SK-N-MC (cell line): ENCODE results near the gene DGKD.

Source experiments
- DNase-seq: peaks from one replicate; pipeline ENCODE4 v3.0.0-alpha.2; 2011; ENCODE audit warnings: low read depth, low spot score
- H3K27ac ChIP-seq: fragments of 200-600 bp; sonication (generic); 2 replicates; pipeline ENCODE4 v1.5.1; 2016; ENCODE audit warnings: mixed run types
- H3K36me3 ChIP-seq: fragments of 200-600 bp; sonication (generic); 2 replicates; pipeline ENCODE4 v1.6.1; 2017; ENCODE audit warnings: antibody characterized with exemption, low read length, mixed read lengths; ENCODE audit not compliant: insufficient read depth
- H3K4me3 ChIP-seq: fragments of 200-600 bp; sonication (generic); 2 replicates; pipeline ENCODE4 v1.5.1; 2016
- H3K9ac ChIP-seq: fragments of 200-600 bp; sonication (generic); 2 replicates; pipeline ENCODE4 v1.8.0; 2017; ENCODE audit warnings: mixed run types, mixed read lengths; ENCODE audit not compliant: insufficient read length
- H3K9me3 ChIP-seq: fragments of 200-600 bp; sonication (generic); 2 replicates; pipeline ENCODE4 v1.6.1; 2017; ENCODE audit warnings: low read depth, mild to moderate bottlenecking, antibody characterized with exemption, low read length, moderate library complexity, mixed read lengths
- EZH2 ChIP-seq: fragments of 200-600 bp; sonication (generic); IDR thresholded peaks from one replicate; pipeline ENCODE4 v1.6.1; 2017; ENCODE audit warnings: antibody characterized with exemption
- FOXP2 ChIP-seq: optimal IDR thresholded peaks from 2 replicates; pipeline ENCODE3; 2011; ENCODE audit warnings: mild to moderate bottlenecking, moderate library complexity; ENCODE audit not compliant: insufficient read depth; ENCODE audit errors: extremely low read length, control extremely low read depth
- POLR2AphosphoS5 ChIP-seq: IDR thresholded peaks from 2 replicates; pipeline ENCODE4 v1.6.1; 2012; ENCODE audit warnings: mild to moderate bottlenecking, low read depth, low read length, borderline replicate concordance

The DGKD gene

GRCh38 chr2:233353101-233353768, 1.1 kb upstream of the DGKD start:
- DNase-seq, result no peak
- Histone ChIP-seq H3K4me3 (peak overlapping the region; percentile 89), H3K9ac (peak overlapping the region; percentile 87), H3K36me3 (peaks cover 25% of the 10 kb centered on the region), H3K27ac (peak overlapping the region; percentile 86; the same call in 1 of the 2 replicates), H3K9me3 (no peaks in the 10 kb centered on the region)
- TF ChIP-seq POLR2AphosphoS5 (no peak), FOXP2 (no peak), EZH2 (no peak)

GRCh38 chr2:233354500-233354924, 218 bp downstream of the DGKD start:
- Histone ChIP-seq H3K9me3 (no peaks in the 10 kb centered on the region), H3K27ac (no peak overlapping the region), H3K36me3 (peaks cover 38% of the 10 kb centered on the region), H3K4me3 (peak overlapping the region; percentile 90), H3K9ac (no peak overlapping the region)
- no peak for TF ChIP-seq EZH2
- no peak for DNase-seq

- Histone ChIP-seq H3K9ac (peak overlapping the region; percentile 82), H3K9me3 (no peaks in the 10 kb centered on the region), H3K36me3 (peaks cover 41% of the 10 kb centered on the region), H3K27ac (no peak overlapping the region), H3K4me3 (peak overlapping the region; percentile 90)
- no peak for TF ChIP-seq FOXP2
- TF ChIP-seq POLR2AphosphoS5, result no peak
- no peak for TF ChIP-seq EZH2
- DNase-seq, result no peak
These were observed 779 bp downstream of the DGKD start for GRCh38 chr2:233354971-233355574.

GRCh38 chr2:233355916-233356315, 1.6 kb downstream of the DGKD start:
- H3K9me3 ChIP-seq, result no peaks in the 10 kb centered on the region
- peak overlapping the region; percentile 90 for H3K4me3 ChIP-seq
- no peak for TF ChIP-seq EZH2
- no peak for TF ChIP-seq FOXP2
- TF ChIP-seq POLR2AphosphoS5, result no peak
- no peak for DNase-seq
- peak overlapping the region; percentile 82 for H3K9ac ChIP-seq
- peaks cover 46% of the 10 kb centered on the region for H3K36me3 ChIP-seq
- H3K27ac ChIP-seq, result no peak overlapping the region

- Histone ChIP-seq H3K27ac (no peak overlapping the region), H3K4me3 (peak overlapping the region; percentile 90), H3K9ac (peak overlapping the region; percentile 82), H3K36me3 (peaks cover 54% of the 10 kb centered on the region), H3K9me3 (no peaks in the 10 kb centered on the region)
- no peak for DNase-seq
- TF ChIP-seq POLR2AphosphoS5, result no peak
- TF ChIP-seq FOXP2, result no peak
These were observed 2.4 kb downstream of the DGKD start for GRCh38 chr2:233356546-233357308.

GRCh38 chr2:233358335-233358734, 4.0 kb downstream of the DGKD start:
- Histone ChIP-seq H3K9ac (no peak overlapping the region), H3K4me3 (peak overlapping the region; percentile 56)

GRCh38 chr2:233358947-233359346, 4.7 kb downstream of the DGKD start:
- Histone ChIP-seq H3K9ac (peak overlapping the region; percentile 41), H3K9me3 (no peaks in the 10 kb centered on the region), H3K4me3 (peak overlapping the region; percentile 56; the same call in 1 of the 2 replicates), H3K27ac (no peak overlapping the region), H3K36me3 (peaks cover 70% of the 10 kb centered on the region)
- TF ChIP-seq FOXP2 (no peak), EZH2 (no peak), POLR2AphosphoS5 (no peak)
- DNase-seq, result no peak

More at GRCh38 chr2:233358335-233358734, 4.0 kb downstream of the DGKD start:
- Histone ChIP-seq H3K27ac (no peak overlapping the region; the same call in 1 of the 2 replicates), H3K36me3 (peaks cover 64% of the 10 kb centered on the region), H3K9me3 (no peaks in the 10 kb centered on the region)
- no peak for TF ChIP-seq EZH2
- no peak for TF ChIP-seq POLR2AphosphoS5
- TF ChIP-seq FOXP2, result no peak
- no peak for DNase-seq

GRCh38 chr2:233359823-233360222, 5.5 kb downstream of the DGKD start:
- TF ChIP-seq FOXP2 (no peak), EZH2 (no peak), POLR2AphosphoS5 (no peak)
- Histone ChIP-seq H3K9me3 (no peaks in the 10 kb centered on the region), H3K27ac (no peak overlapping the region)

More at GRCh38 chr2:233359823-233360222, 5.5 kb downstream of the DGKD start:
- Histone ChIP-seq H3K9ac (no peak overlapping the region), H3K4me3 (no peak overlapping the region), H3K36me3 (peaks cover 79% of the 10 kb centered on the region)
- DNase-seq, result no peak
